Measurements from ENCODE around the gene LONRF3. TPM values are rescaled to one million over a fixed set of nuclear protein-coding genes. Genes with fewer than 3 reads are reported as not detected.

Gene LONRF3
- total and polyA plus RNA-seq, 2 of the 8 experiments (the other 6 are each of a cell fraction or from before 2014, with no cell fraction given), result 0.11 TPM; not detected in 1

DNA sequence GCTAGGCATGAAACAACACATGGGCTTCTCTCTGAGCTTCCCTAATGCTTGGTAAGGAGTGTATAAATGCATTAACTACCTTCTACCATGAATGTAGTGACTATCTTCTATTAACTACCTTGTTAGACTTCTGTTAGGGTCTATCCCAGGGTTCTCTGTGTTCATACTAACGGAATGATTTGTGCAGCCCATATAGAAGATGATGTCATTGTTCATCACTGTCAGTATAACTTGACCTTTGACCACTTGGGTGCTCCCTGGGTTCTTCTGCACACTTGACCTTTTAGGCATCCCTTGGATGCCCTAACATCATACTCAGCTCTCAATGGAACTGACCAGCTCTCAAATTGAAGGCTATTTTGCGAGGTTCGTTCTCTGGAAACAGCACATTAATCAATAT is 67.6 kb downstream of the LONRF3 start:
- no peak overlapping the region for H4K8ac ChIP-seq (ENCODE audit: extremely low read depth, insufficient read depth, low read length)
- FAIRE-seq (no peak), DNase-seq (ENCODE audit: low read depth in 1 of 2, low spot score in 2 of 2) (no peak)
- H3K9ac ChIP-seq (replicated peaks in 1 of 4; ENCODE audit: extremely low read depth in 1 of 4, low read depth in 3 of 4, low read length in 3 of 4), result no peak overlapping the region
- H2BK5ac ChIP-seq (ENCODE audit: low read depth, low read length), result no peak overlapping the region
- H2AFZ ChIP-seq (ENCODE audit: low read length), result no peak overlapping the region
- H4K91ac ChIP-seq (replicated peaks; ENCODE audit: insufficient read length, low read length), result no peak overlapping the region
- H3K23ac ChIP-seq (ENCODE audit: insufficient read length), result no peak overlapping the region
- no peak overlapping the region for H2AK5ac ChIP-seq (ENCODE audit: low read depth, low read length)
- whole genome bisulfite sequencing, 2 experiments (ENCODE audit: extremely low coverage in 1 of 2, insufficient coverage in 1 of 2, insufficient read length in 1 of 2, insufficient replicate concordance in 2 of 2, low coverage in 1 of 2, low lambda C conversion rate in 2 of 2, missing lambda C conversion rate in 1 of 2), result 100% methylated on average over 3 of the region's 3 CpGs; no CpG with 5 or more reads in 1 of the 2 experiments
- no peaks in the 10 kb centered on the region for H3K9me3 ChIP-seq (ENCODE audit: insufficient read depth in 2 of 2, low read depth in 1 of 2, low read length in 1 of 2)
- H3K27me3 ChIP-seq (replicated peaks in 1 of 4; ENCODE audit: control insufficient read depth in 3 of 4, extremely low read depth in 1 of 4, insufficient read depth in 3 of 4, low read length in 3 of 4), result no peaks in the 10 kb centered on the region
- H2BK12ac ChIP-seq (ENCODE audit: low read depth, low read length), result no peak overlapping the region
- H2BK20ac ChIP-seq (ENCODE audit: low read length), result no peak overlapping the region
- no peak overlapping the region for H3K56ac ChIP-seq (replicated peaks; ENCODE audit: insufficient read length, low read depth, low read length)
- no peak overlapping the region for H3K18ac ChIP-seq (ENCODE audit: extremely low read depth, low read length)
- no peak overlapping the region for H2BK120ac ChIP-seq (replicated peaks; ENCODE audit: low read depth, low read length)
- no peak overlapping the region for H3K4me2 ChIP-seq (ENCODE audit: insufficient read depth in 1 of 2, low read depth in 2 of 2, low read length in 2 of 2)
- ChIA-PET POLR2A (ENCODE audit: partially characterized antibody) (no interaction called here), CTCF (ENCODE audit: partially characterized antibody) (no interaction called here)
- H3K79me1 ChIP-seq (ENCODE audit: low read depth, low read length), result no peaks in the 10 kb centered on the region
- no peaks in the 10 kb centered on the region for H3K79me2 ChIP-seq (ENCODE audit: control insufficient read depth in 1 of 2, insufficient read depth in 2 of 2, low read length in 2 of 2)
- no peak overlapping the region for H3K4me3 ChIP-seq (ENCODE audit: extremely low read depth in 1 of 4, insufficient read depth in 2 of 4, low read depth in 3 of 4, low read length in 4 of 4)
- no peaks in the 10 kb centered on the region for H3K36me3 ChIP-seq (ENCODE audit: control insufficient read depth in 2 of 4, insufficient read depth in 4 of 4, low read length in 3 of 4)
- no peaks in the 10 kb centered on the region for H3K4me1 ChIP-seq (replicated peaks in 1 of 4; ENCODE audit: control insufficient read depth in 3 of 4, insufficient read depth in 4 of 4, low read length in 3 of 4)
- no peaks in the 10 kb centered on the region for H4K20me1 ChIP-seq (replicated peaks in 1 of 2; ENCODE audit: control insufficient read depth in 1 of 2, insufficient read depth in 2 of 2, low read length in 2 of 2)
- H3K23me2 ChIP-seq (ENCODE audit: low read depth, low read length), result no peaks in the 10 kb centered on the region
- H3K4ac ChIP-seq (replicated peaks; ENCODE audit: insufficient read length, low read depth, low read length), result no peak overlapping the region
- H4K5ac ChIP-seq (ENCODE audit: insufficient read length, low read depth, low read length), result no peak overlapping the region
- TF ChIP-seq MAX (IDR thresholded peaks at IDR 0.05) (no peak), YY1 (IDR thresholded peaks at IDR 0.05; ENCODE audit: low read depth, low read length) (no peak), KDM4A (IDR thresholded peaks at IDR 0.05; ENCODE audit: low read depth, low read length, severe bottlenecking) (no peak), SIRT6 (IDR thresholded peaks at IDR 0.05; ENCODE audit: low read length) (no peak), EP300 (IDR thresholded peaks at IDR 0.05; ENCODE audit: borderline replicate concordance in 1 of 2, low read depth in 2 of 2, low read length in 2 of 2) (no peak), BACH1 (IDR thresholded peaks at IDR 0.05; ENCODE audit: low read length) (no peak), TAF7 (optimal IDR thresholded peaks at IDR 0.05; ENCODE audit: borderline replicate concordance, low read depth, low read length) (no peak)
- no peak overlapping the region for H2BK15ac ChIP-seq (ENCODE audit: low read length)
- no peak overlapping the region for H3K14ac ChIP-seq (ENCODE audit: insufficient read length)
- no peak overlapping the region for H3K27ac ChIP-seq (ENCODE audit: low read depth, low read length)
